Adipose tissue (tissue), 3 donors: ENCODE data around the gene SLC16A8. TPM values are rescaled to one million over a fixed set of nuclear protein-coding genes. Genes with fewer than 3 reads are reported as not detected.
"Not testable (repeated sequence)": the region's sequence is repeated elsewhere in the genome, so short reads cannot be mapped to it uniquely, and the experiment has no call there.

Source experiments
- H3K27ac ChIP-seq: one replicate; pipeline ENCODE4 v1.5.1; 2013; ENCODE audit warnings: low read depth, low read length
- WGBS, 3 donors: extraction: QIAGEN DNeasy Blood & Tissue Kit; methylation state at CpG; one replicate each; pipeline ENCODE4 v1.1.7; 2013; 5-methylcytosine and 5-hydroxymethylcytosine counted together
- polyA plus RNA-seq, 3 donors: library from polyadenylated mRNA; stranded (reverse); fragments of 200-250 nt; gene quantifications; one replicate each; pipeline ENCODE4 v1.2.3, GENCODE V29; 2013
- donor health status: healthy with polysubstance abuse.
- donor health status: Bipolar disorder and iron deficiency.
- donor health status: healthy.

The SLC16A8 gene
- polyA plus RNA-seq, result under 1 TPM; 0.21 to 0.34 (median 0.31) TPM

DNA sequence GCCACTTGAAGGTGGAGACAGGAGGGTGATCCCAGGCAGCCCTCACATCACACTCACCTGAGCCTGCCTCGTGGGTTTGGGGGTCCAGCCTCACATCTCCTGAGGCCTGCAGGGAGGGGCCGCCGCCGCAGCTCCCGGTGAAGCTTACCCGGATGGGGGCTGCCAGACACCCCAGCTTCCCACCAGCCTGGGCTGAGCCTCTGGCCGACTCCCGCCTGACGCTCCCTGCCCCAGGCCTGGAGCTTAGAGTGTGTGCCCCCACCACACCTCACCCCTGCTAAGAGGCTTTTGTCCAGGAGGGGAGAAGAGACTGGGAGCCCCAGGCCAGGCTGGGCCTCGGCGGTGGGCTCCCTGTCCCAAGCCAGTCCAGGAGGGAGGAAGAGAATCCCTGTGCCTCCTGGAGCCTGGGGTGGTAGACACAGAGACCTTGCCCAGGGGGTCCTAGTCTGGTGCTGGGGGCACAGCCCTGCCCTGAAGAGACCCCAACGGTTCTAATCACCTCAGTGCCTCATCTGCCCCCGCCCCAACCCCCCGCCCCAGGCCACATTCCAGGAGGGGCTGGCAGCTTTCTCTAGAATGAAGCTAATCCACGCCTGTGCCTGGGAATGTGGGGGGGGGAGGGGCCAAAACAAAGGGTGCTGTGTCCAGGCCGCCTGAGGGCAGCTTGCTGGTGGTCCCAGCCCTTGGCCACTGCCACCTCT lies at the start of gene SLC16A8:
TSS of gene SLC16A8 (minus strand) at position 254 of the 701 bp plus-strand sequence. CDS start 1,311 bp downstream, outside the sequence.
- H3K27ac ChIP-seq, result no peak within 1 kb of the TSS
- WGBS, 3 donors, result 77 to 89% (median 88%) methylated on average over 12 to 16 of the region's 16 CpGs

- H3K27ac ChIP-seq, result no peak overlapping the region
- 94 to 97% (median 95%) methylated on average over 4 of the region's 4 CpGs for WGBS, 3 donors
Measured at GRCh38 chr22:38133331-38133730, 49.3 kb upstream of the SLC16A8 start.

GRCh38 chr22:38132794-38133193 lies 48.8 kb upstream of the SLC16A8 start:
- no peak overlapping the region for H3K27ac ChIP-seq
- 90 to 96% (median 96%) methylated on average over 28 of the region's 28 CpGs for WGBS, 3 donors

- H3K27ac ChIP-seq, result no peak overlapping the region
- 88 to 94% (median 92%) methylated on average over 7 of the region's 7 CpGs for WGBS, 3 donors
Measured at GRCh38 chr22:38132136-38132535, 48.2 kb upstream of the SLC16A8 start.

DNA sequence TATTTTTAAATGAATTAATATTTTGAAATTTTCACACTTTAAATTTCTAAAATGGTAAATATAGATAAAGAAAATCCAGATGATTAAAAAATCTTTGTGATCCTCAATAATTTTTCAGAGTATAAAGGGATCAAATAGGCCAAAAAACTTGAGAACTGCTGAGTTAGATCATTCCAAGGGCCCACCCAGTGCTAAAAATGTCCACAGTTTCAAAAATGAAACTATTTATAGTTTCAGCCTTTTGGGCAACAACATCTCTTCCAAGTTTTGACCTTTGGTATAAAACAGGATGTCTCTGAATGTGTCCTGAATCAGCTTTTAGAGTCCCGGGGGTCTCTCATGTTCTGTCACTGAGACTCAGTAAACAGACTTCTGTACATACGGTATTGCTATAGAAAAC lies 47.4 kb upstream of the SLC16A8 start:
- H3K27ac ChIP-seq, result no peak overlapping the region
- WGBS, 3 donors, result 26 to 57% (median 51%) methylated on average over 2 of the region's 2 CpGs

GRCh38 chr22:38129856-38130255 lies 45.9 kb upstream of the SLC16A8 start:
- WGBS, 3 donors, result 89 to 92% (median 92%) methylated on average over 9 of the region's 9 CpGs
- H3K27ac ChIP-seq, result no peak overlapping the region

- 84 to 86% (median 84%) methylated on average over 10 of the region's 10 CpGs for WGBS, 3 donors
- H3K27ac ChIP-seq, result no peak overlapping the region
Measured at GRCh38 chr22:38129021-38129420, 45.0 kb upstream of the SLC16A8 start.

DNA sequence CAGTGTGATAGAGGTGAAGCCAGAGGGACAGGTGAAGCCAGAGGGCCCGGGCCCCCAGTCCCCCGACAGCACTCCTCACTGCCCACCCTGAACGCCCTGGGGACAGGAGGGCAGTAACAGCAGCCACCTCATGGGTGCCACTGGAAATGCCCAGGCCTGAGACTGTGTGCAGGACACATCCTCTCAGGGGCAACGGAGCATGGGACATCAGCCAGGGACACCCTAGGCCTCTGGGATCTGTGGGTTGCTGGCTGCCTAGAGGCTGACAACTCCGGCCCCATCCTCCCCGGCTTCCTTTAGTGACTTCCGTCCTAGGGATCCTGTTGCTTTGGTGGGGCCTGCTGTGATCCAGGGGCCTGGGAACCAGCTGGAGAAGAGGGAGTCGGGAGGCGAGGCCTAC lies 43.9 kb upstream of the SLC16A8 start:
- 91 to 96% (median 92%) methylated on average over 9 of the region's 9 CpGs for WGBS, 3 donors
- H3K27ac ChIP-seq, result no peak overlapping the region

GRCh38 chr22:38126928-38127668 lies 43.1 kb upstream of the SLC16A8 start:
- no peak overlapping the region for H3K27ac ChIP-seq
- 91 to 94% (median 93%) methylated on average over 22 to 23 of the region's 23 CpGs for WGBS, 3 donors

DNA sequence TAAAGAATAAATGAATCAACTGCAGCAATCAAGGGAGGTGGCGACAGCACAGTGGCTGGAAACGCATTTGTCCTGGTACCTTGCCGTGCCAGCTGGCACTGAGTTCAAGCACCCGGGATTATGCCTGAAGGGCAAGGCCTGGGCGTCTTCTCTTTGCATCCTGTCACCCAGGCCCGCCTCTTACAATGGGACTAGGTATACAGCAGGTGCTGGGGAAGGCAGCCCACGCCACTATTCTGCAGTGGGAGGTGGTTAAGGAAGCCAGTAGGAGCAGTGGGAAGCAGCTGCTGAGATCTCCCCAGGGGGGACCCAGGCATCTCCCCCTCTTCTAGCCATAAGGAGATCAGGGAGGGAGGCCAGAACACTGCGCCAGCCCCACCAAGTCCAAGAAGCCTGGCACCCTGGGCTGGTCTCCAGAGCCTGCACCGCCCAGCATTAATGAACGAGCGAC lies 41.8 kb upstream of the SLC16A8 start:
- H3K27ac ChIP-seq, result no peak overlapping the region
- 82 to 88% (median 83%) methylated on average over 11 of the region's 11 CpGs for WGBS, 3 donors

DNA sequence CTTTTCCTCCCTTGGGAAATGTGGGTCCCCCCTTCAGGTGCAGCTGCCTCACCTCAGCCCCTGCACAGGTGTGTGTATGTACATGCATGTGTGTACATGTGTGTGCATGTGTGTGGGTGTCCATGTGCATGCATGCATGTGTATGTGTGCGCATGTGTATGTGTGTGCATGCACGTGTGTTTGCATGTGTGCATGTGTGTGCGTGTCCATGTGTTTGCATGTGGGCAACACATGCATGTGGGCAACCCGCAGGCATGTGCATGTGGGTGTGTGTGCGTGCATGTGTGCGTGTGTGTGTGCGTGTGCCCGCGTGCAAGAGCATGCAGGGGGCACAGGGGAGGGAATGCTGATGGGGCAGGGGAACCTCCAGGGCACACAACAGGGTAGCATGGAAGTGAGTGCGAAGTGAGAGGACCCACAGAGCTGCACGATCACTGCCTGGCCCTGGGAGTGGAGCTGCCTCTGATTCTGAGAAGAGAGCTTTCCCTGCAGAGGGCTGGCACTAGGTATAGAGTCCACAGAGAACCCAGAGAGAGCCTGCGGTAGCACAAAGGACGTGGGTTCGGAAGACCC lies 41.1 kb upstream of the SLC16A8 start:
- WGBS, 3 donors, result 96 to 97% (median 96%) methylated on average over 14 of the region's 14 CpGs
- no peak overlapping the region for H3K27ac ChIP-seq

- 93 to 95% (median 94%) methylated on average over 21 of the region's 21 CpGs for WGBS, 3 donors
- no peak overlapping the region for H3K27ac ChIP-seq
Measured at GRCh38 chr22:38124236-38124974, 40.4 kb upstream of the SLC16A8 start.

DNA sequence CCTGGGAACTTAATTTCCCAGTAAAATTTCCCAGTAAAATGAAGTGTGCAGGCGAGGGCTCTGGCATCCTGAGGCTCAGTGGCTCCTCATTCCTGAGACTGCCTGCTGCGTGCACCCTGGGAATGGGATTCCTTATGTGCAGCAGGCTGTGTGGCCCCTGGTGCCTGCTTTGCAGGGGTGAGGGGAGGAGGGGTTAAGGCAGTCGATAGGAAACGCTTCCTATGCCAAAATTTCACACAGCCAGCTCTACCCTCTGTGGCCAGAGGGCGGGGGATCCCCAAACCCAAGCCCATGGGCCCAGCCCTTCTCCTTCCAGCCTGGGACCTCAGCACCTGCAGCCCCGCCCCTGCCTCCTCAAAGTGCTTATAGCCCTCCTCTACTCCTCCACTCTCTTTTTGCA lies 38.6 kb upstream of the SLC16A8 start:
- no peak overlapping the region for H3K27ac ChIP-seq
- 82 to 86% (median 82%) methylated on average over 6 of the region's 6 CpGs for WGBS, 3 donors

DNA sequence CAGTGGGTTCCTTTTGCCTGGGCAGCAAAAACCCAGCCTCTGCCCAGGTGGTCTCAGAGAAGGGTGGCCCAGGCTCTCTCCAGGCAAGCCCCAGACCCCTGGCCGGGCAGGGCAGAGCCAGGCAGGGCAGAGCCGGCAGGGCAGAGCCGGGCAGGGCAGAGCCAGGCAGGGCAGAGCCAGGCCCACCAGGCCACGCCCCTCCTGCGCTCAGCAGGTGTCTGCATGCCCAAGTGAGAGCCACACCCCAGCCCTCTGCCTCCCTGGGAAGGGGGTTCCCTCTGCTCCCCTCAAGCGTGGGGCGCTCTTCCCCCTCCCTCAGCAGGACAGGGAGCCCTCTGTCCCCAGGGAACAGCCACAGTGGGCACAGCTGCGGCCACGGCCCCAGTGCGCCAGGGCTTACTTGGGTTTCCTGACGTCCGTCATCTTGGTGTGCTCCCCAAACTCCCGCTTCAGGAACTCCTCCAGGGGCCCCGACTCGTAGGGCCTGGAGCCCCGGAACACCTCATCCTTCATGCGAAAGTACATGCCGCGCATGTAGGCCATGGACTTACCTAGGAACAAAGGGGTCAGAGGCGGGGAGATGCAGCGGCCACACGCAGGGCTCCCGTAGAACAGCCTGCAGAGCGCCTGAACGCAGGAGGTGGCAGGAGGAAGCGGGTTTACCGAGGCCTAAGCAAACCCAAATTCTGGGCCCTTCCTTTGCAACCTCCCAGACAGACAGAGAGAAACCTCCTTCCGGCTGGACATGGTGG lies 36.6 kb upstream of the SLC16A8 start:
- 91 to 94% (median 92%) methylated on average over 28 of the region's 28 CpGs for WGBS, 3 donors
- no peak overlapping the region for H3K27ac ChIP-seq

GRCh38 chr22:38118747-38119146 lies 34.8 kb upstream of the SLC16A8 start:
- not testable (repeated sequence) for H3K27ac ChIP-seq
- 91 to 100% (median 97%) methylated on average over 2 of the region's 2 CpGs for WGBS, 3 donors

DNA sequence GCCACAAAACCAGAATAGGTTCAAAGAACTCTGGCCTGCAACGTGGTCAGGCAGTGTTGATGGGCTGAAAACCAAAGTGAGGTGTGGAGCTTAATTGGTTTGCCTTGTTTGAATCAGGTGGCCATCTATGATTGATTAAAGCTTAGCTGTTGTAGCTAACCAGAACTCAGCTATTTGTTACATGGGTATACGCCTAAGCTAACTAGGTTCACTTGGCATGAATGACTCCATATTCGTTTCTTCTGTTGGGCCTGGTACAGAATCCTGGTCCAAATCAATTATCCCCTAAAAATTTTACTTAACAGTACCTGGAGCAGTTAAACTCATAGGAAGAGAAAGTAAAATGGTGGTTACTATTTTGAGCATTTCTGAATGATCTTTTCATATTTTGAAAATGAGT lies 34.2 kb upstream of the SLC16A8 start:
- WGBS, 3 donors, result 88 to 89% (median 88%) methylated on average over 3 of the region's 3 CpGs
- H3K27ac ChIP-seq, result no peak overlapping the region

GRCh38 chr22:38117556-38117955 lies 33.6 kb upstream of the SLC16A8 start:
- H3K27ac ChIP-seq, result not testable (repeated sequence)
- 90 to 94% (median 90%) methylated on average over 10 of the region's 10 CpGs for WGBS, 3 donors
